GM18502 (cell line): ENCODE data around the gene SNX9.
"Not testable (repeated sequence)": the region's sequence is repeated elsewhere in the genome, so short reads cannot be mapped to it uniquely, and the experiment has no call there.

Experiments
- ATAC-seq: cut with Tn5 transposase; IDR thresholded peaks from one replicate; pipeline ENCODE4 v1.9.1; 2021; ENCODE audit warnings: mild to moderate bottlenecking; ENCODE audit not compliant: unreplicated experiment, poor library complexity

SNX9 gene

DNA sequence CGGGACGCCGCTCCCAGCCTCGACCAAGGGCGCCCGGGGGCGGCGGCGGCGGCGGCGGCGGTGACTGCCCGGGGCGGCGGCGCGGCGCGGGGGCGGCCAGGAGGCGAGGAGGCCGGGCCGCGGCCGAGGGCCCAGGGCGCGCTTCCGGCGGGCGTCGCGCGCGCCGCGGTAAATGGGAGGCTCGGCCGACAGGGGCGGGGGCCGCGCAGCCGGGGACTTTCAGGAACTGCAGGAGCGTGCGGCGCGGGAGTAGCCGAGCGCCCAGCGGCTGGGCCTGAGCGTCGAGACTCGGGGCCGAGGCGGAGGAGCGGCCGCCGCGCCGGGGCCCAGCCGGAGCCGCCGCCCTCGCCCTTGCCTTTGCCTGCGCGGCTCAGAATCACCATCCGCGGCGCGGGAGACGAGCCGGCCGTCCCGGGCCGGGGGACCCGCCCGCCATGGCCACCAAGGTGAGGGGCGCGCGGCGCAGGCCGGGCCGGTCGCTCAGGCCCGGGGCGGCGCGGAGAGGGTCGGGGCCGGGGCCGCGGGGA lies at the start of gene SNX9:
SNX9 (plus strand) TSS at position 246 of the 527 bp plus-strand sequence; CDS start at position 435, 189 bp downstream.
- peak; percentile 73 for ATAC-seq

DNA sequence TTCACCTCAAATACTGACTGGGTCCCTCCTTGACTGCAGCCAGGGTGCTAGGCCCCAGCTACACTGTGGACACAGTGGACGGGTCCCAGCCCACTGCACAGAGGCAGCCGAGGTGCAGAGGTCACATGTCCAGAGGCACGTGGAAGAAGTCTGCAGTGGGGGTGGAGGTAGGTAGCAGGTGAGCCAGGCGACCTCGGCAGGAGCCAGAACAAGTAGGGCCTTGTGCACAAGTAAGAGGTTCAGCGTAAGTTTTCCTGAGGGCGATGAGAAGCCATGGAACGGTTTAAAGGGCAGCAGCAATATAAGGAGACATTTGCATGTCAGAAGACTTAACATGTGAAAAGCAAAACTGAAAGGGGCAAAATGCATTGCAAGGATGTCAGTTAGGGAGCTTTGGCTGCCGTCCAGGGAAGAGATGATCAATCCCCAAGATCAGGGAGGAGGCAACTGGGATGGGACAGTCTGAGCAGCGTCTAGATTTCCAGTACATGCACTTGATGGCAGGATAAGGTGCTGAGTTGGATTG lies 49.7 kb upstream of the SNX9 start:
- ATAC-seq, result no peak

GRCh38 chr6:157774153-157775135 lies 48.6 kb upstream of the SNX9 start:
- ATAC-seq, result no peak

DNA sequence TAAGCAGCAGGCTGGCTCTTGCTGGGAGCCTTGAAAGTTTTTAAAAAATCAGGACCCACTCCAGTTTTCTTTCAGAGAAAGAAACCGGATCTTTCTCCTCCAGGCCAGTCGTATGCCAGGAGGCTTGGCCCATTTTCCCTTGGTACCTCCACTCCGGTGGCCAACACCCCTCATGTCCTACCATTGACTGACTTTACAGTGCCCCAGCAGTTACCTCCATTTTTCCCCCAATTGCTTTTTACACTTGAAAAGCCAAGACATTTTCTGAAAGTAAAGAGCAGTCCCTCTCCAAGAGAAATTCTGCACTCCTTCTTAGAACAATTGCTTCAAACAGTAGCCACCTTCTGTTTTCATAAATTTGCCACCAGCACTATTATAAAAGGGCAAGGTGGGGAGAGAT lies 47.7 kb upstream of the SNX9 start:
- no peak for ATAC-seq

DNA sequence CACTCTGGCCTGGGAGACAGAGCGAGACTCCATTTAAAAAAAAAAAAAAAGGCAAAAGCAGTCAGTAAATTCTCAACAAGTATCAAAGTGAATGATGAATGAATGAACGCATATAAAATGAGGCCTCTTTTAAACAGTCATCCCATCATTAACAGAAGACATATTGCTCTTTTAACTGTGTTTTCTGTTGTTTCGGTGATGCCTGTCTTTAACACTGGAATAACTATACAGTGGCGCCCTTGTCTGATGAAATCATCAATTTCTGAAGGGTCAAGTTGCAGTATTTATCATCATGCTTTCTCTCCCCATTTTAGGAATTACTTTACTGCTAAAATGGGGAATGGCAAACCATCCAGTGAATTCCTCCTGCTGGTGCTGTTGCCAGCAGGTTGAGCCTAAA lies 45.7 kb upstream of the SNX9 start:
- no peak for ATAC-seq

GRCh38 chr6:157778719-157779118 lies 44.3 kb upstream of the SNX9 start:
- ATAC-seq, result no peak

GRCh38 chr6:157779705-157780604 lies 43.1 kb upstream of the SNX9 start:
- no peak for ATAC-seq

GRCh38 chr6:157785636-157786035 lies 37.4 kb upstream of the SNX9 start:
- ATAC-seq, result no peak

DNA sequence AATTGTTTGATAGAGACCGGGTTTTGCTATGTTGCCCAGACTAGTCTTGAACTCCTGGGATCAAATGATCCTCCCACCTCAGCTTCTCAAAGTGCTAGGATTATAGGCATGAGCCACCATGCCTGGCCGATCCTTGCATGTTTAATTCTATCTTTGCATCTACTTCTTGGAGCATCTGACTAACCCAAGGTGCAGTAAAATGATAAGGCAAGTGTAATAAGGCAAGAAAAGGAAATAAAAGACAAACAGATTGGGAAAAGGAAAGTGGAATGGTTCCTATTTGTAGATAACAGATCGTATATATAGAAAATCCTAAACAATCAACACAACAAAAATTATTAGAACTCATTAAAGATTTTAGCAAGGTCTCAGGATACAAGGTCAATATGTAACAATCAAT lies 36.8 kb upstream of the SNX9 start:
- ATAC-seq, result no peak

DNA sequence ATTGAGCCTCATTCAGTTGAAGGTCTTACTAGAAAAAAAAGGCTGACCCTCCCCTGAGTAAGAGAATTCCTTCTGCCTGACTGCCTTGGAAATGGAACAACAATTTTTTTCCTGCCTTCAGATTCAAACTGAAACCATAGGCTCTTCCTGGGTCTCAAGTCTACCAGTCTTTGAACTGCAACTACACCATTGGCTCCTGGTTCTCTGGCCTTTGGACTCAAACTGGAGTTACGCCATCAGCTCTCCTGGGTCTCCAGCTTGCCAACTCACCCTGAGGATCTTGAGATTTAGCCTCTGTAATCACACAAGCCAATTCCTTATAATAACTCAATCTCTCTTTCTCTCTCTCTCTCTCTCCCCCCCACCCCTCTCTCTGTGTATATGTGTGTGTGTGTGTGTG lies 36.0 kb upstream of the SNX9 start:
- no peak for ATAC-seq

GRCh38 chr6:157788180-157788579 lies 34.9 kb upstream of the SNX9 start:
- no peak for ATAC-seq

- ATAC-seq, result no peak
Observed at GRCh38 chr6:157789297-157789696, 33.7 kb upstream of the SNX9 start.

DNA sequence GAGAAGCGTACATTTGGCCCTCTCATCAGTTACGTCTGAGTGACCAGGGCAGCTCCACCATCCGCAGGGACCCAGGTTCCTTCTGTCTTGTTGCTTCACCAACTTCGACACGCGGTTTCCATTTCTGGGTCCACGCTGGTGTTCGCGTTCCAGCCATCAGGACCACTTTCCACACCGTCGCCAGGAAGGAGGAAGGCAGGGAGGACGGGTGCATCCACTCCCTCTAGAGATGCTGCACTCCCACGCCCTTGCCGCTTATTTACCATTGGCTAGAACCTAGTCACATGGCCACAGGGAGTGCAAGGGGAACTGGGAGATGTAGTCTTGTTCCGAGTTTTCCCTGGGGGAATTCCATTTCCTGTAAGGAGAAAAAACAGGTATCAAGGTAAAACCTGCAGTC lies 33.2 kb upstream of the SNX9 start:
- no peak for ATAC-seq

GRCh38 chr6:157790548-157791160 lies 32.4 kb upstream of the SNX9 start:
- no peak for ATAC-seq

DNA sequence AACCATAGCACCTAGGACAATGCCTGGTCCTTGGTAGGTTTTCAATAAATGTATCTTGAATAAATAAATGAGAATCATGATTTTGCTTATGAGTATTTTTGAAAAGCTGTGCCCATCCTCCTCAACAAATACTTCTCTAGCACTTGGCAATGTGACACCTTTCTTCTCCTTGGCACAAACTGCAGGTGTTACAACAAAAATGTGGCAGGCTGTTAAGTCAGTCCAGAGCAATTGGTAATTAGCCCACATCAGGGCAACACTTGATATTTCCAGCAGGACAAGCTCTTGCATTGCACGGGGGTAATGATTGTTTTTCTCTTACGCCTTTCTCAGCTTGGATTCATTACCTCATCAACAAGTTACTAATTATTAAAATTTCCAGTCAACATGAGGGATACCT lies 31.6 kb upstream of the SNX9 start:
- ATAC-seq, result no peak

GRCh38 chr6:157792671-157793070 lies 30.4 kb upstream of the SNX9 start:
- ATAC-seq, result no peak

DNA sequence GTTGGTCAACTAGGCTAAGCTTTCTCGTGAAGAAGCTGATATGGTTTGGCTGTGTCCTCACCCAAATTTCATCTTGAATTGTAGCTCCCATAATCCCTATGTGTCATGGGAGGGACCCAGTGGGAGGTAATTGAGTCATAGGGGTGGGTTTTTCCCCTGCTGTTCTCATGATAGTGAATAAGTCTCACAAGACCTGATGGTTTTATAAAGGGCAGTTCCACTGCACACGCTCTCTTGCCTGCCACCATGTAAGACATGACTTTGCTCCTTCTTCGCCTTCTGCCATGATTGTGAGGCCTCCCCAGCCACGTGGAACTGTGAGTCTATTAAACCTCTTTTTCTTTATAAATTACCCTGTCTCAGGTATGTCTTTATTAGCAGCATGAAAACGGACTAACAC lies 29.0 kb upstream of the SNX9 start:
- ATAC-seq, result not testable (repeated sequence)

DNA sequence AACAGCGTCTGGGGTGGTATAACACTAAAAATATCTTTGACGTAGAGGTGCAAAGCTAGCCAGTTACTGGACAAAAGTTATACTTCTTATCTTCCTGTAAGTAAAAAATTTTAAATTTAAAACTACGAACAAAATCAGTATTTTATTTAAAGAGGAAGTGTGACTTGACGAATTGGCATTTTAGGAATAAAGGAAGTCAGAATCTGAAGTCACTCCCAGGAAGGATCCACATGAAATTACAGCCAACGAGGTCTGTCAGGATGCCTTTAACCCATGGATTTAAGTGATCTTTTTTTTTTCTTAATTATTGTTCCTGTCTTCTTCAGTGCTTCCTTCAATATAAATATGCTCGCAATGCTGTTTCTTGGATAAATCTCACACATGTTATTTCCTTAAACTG lies 27.2 kb upstream of the SNX9 start:
- no peak for ATAC-seq

GRCh38 chr6:157798851-157799250 lies 24.2 kb upstream of the SNX9 start:
- no peak for ATAC-seq

DNA sequence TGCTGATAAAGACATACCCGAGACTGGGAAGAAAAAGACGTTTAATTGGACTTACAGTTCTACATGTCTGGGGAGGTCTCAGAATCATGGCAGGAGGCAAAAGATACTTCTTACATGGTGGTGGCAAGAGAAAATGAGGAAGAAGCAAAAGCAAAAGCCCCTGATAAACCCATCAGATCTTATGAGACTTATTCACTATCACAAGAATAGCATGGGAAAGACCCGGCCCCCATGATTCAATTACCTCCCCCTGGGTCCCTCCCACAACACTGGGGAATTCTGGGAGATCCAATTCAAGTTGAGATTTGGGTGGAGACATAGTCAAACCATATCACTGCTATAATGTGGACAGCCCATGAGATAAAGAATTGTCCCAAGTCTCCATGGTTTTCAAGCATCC lies 23.5 kb upstream of the SNX9 start:
- not testable (repeated sequence) for ATAC-seq
